H1 (cell line): ENCODE results near the gene RFFL.

Experiments used
- ATF3 ChIP-seq: IDR thresholded peaks from 2 replicates; pipeline ENCODE4 v1.6.1; 2011; ENCODE audit warnings: low read depth, mild to moderate bottlenecking, low read length; ENCODE audit not compliant: insufficient read depth
- BCL11A ChIP-seq, 2 experiments: IDR thresholded peaks; one replicate each; pipeline ENCODE4 v1.6.1; 2011; ENCODE audit warnings: low read depth in 2 of 2, low read length in 2 of 2, mild to moderate bottlenecking in 2 of 2
- CEBPB ChIP-seq: IDR thresholded peaks from 2 replicates; pipeline ENCODE4 v1.6.1; 2012; ENCODE audit warnings: low read depth, low read length
- CHD2 ChIP-seq: IDR thresholded peaks from 2 replicates; pipeline ENCODE4 v1.6.1; 2012; ENCODE audit warnings: low read length, improper control_type of control experiment
- CHD7 ChIP-seq: fragments of 300-600 bp; sonication (generic); IDR thresholded peaks from 2 replicates; pipeline ENCODE4 v1.7.1; 2012; ENCODE audit warnings: low read length, moderate library complexity, mild to moderate bottlenecking, inconsistent platforms; ENCODE audit not compliant: insufficient replicate concordance
- CREB1 ChIP-seq: IDR thresholded peaks from 2 replicates; pipeline ENCODE4 v1.6.1; 2012; ENCODE audit warnings: inconsistent platforms
- CTCF ChIP-seq, 3 experiments: IDR thresholded peaks; 1 replicate in 2 of 3; 2 replicates in 1 of 3; pipeline versions ENCODE4 v1.5.1 to v1.6.1; 2011; ENCODE audit warnings: low read length in 3 of 3, mild to moderate bottlenecking in 3 of 3, inconsistent platforms in 2 of 3, low read depth in 1 of 3, moderate library complexity in 1 of 3; ENCODE audit not compliant: insufficient read depth in 1 of 3; ENCODE audit errors: control extremely low read depth in 1 of 3
- EP300 ChIP-seq, 2 experiments: IDR thresholded peaks; 1 replicate in 1 of 2; 2 replicates in 1 of 2; pipeline ENCODE4 v1.6.1; 2011 to 2012; ENCODE audit warnings: low read depth in 2 of 2, low read length in 2 of 2, mild to moderate bottlenecking in 2 of 2, borderline replicate concordance in 1 of 2, inconsistent platforms in 1 of 2, moderate library complexity in 1 of 2
- EZH2 ChIP-seq: fragments of 200-600 bp; sonication (generic); IDR thresholded peaks from 2 replicates; pipeline ENCODE4 v1.7.1; 2012; ENCODE audit warnings: low read depth, mild to moderate bottlenecking, moderate library complexity, low read length, inconsistent platforms; ENCODE audit not compliant: severe bottlenecking
- MAX ChIP-seq: IDR thresholded peaks from 2 replicates; pipeline ENCODE4 v1.6.1; 2012; ENCODE audit warnings: inconsistent platforms
- POLR2A ChIP-seq, 2 experiments: IDR thresholded peaks; 1 replicate in 1 of 2; 2 replicates in 1 of 2; pipeline ENCODE4 v1.6.1; 2011; ENCODE audit warnings: low read depth in 2 of 2, low read length in 2 of 2, mild to moderate bottlenecking in 2 of 2; ENCODE audit errors: control extremely low read depth in 1 of 2
- SP1 ChIP-seq: IDR thresholded peaks from 2 replicates; pipeline ENCODE4 v1.6.1; 2011; ENCODE audit warnings: low read depth, low read length
- USF2 ChIP-seq: IDR thresholded peaks from 2 replicates; pipeline ENCODE4 v1.6.1; 2011; ENCODE audit warnings: low read length, improper control_type of control experiment

- TF ChIP-seq CTCF (IDR thresholded peaks at IDR 0.05; ENCODE audit: control extremely low read depth in 1 of 3, insufficient read depth in 1 of 3, low read depth in 1 of 3, low read length in 3 of 3) (no peak), CREB1 (no peak), CHD7 (no peak), POLR2A (IDR thresholded peaks at IDR 0.05; ENCODE audit: control extremely low read depth in 1 of 2, low read depth in 2 of 2, low read length in 2 of 2) (no peak), USF2 (no peak), BCL11A (IDR thresholded peaks at IDR 0.05; ENCODE audit: low read depth in 2 of 2, low read length in 2 of 2) (no peak), EP300 (IDR thresholded peaks at IDR 0.05; ENCODE audit: borderline replicate concordance in 1 of 2, low read depth in 2 of 2, low read length in 2 of 2) (no peak), CHD2 (no peak), SP1 (no peak), MAX (no peak), ATF3 (no peak), CEBPB (no peak), EZH2 (no peak)
Observed at GRCh38 chr17:35038453-35038852, 25.1 kb downstream of the RFFL start.
